A673 (cell line): ENCODE results near the gene ATP8A1. TPM values are rescaled to one million over a fixed set of nuclear protein-coding genes. Genes with fewer than 3 reads are reported as not detected.

ENCODE experiments used
- BruUV-seq: library from RNA; stranded (reverse); fragments of 400-500 nt; replicated peaks from 2 replicates; lab custom pipeline; 2021; lab: Mats Ljungman, UMichigan
- CTCF ChIA-PET: fragments of 300-600 bp; sonication (Branson Sonifier 250); formaldehyde crosslinking; loops from one replicate; lab custom pipeline; 2022; ENCODE audit warnings: antibody characterized with exemption; lab: Charles Lee
- POLR2A ChIA-PET: fragments of 300-600 bp; sonication (Branson Sonifier 250); formaldehyde crosslinking; loops from one replicate; lab custom pipeline; 2022; ENCODE audit warnings: antibody characterized with exemption; ENCODE audit not compliant: low non-redundant PET; lab: Charles Lee
- DNase-seq: peaks from one replicate; pipeline ENCODE4 v3.0.0-alpha.2; 2015; ENCODE audit warnings: low spot score
- H3K27ac ChIP-seq: fragments of 200-600 bp; sonication (generic); 2 replicates; pipeline ENCODE4 v1.5.1; 2016; ENCODE audit warnings: mixed run types, low read depth, mild to moderate bottlenecking, mixed read lengths, antibody characterized with exemption, low read length; ENCODE audit not compliant: poor library complexity, severe bottlenecking
- H3K27me3 ChIP-seq: fragments of 200-600 bp; sonication (generic); replicated peaks from 2 replicates; pipeline ENCODE4 v1.6.1; 2017; ENCODE audit warnings: mixed run types, low read depth, mild to moderate bottlenecking, mixed read lengths, antibody characterized with exemption, low read length; ENCODE audit not compliant: insufficient read depth, poor library complexity
- H3K36me3 ChIP-seq: fragments of 200-600 bp; sonication (generic); 2 replicates; pipeline ENCODE4 v1.6.1; 2016; ENCODE audit warnings: mixed run types, mild to moderate bottlenecking, mixed read lengths, antibody characterized with exemption, low read length; ENCODE audit not compliant: insufficient read depth, poor library complexity, severe bottlenecking
- H3K4me1 ChIP-seq: fragments of 200-600 bp; sonication (generic); 2 replicates; pipeline ENCODE4 v1.6.1; 2017; ENCODE audit warnings: mixed run types, mild to moderate bottlenecking, mixed read lengths, antibody characterized with exemption, low read length; ENCODE audit not compliant: insufficient read depth, poor library complexity, severe bottlenecking
- H3K4me3 ChIP-seq: fragments of 200-600 bp; sonication (generic); 2 replicates; pipeline ENCODE4 v1.5.1; 2016; ENCODE audit warnings: low read depth, mixed run types, mild to moderate bottlenecking, mixed read lengths, low read length; ENCODE audit not compliant: poor library complexity, severe bottlenecking
- H3K9me3 ChIP-seq: fragments of 200-600 bp; sonication (generic); 2 replicates; pipeline ENCODE4 v1.6.1; 2016; ENCODE audit warnings: mixed run types, low read depth, mild to moderate bottlenecking, mixed read lengths, antibody characterized with exemption, low read length; ENCODE audit not compliant: poor library complexity, severe bottlenecking
- CTCF ChIP-seq: fragments of 300-800, 200-600 bp; sonication (generic); conservative IDR thresholded peaks from 2 replicates; pipeline ENCODE4 v1.5.1; 2017; ENCODE audit warnings: low read depth, mild to moderate bottlenecking, antibody characterized with exemption, low read length, moderate library complexity, mixed read lengths
- EZH2 ChIP-seq: fragments of 200-600 bp; sonication (generic); IDR thresholded peaks from 2 replicates; pipeline ENCODE4 v1.6.1; 2017; ENCODE audit warnings: borderline replicate concordance, low read depth, mild to moderate bottlenecking, mixed read lengths, antibody characterized with exemption, low read length; ENCODE audit not compliant: poor library complexity, severe bottlenecking
- intact Hi-C: fragments of 100-400 bp; cut with micrococcal nuclease; formaldehyde crosslinking; loops from one replicate; pipeline ENCODE4 v1.10.0; 2022; ENCODE audit not compliant: unreplicated experiment
- total RNA-seq: library from RNA; stranded (reverse); gene quantifications from 2 replicates; pipeline ENCODE4 v1.2.3, GENCODE V29; 2021

The ATP8A1 gene
- total RNA-seq, 1 experiment from 2014 or later, result 0.28 TPM

GRCh38 chr4:42608551-42608950, 48.4 kb downstream of the ATP8A1 start:
- ChIA-PET POLR2A (interaction anchor here (0.6 kb wide), 1 partner anchor 50 kb away, joined by 7 read pairs; no protein-coding TSS in a partner anchor), CTCF (no interaction called here)
- Histone ChIP-seq H3K27me3 (no peaks in the 10 kb centered on the region), H3K4me3 (no peak overlapping the region), H3K27ac (no peak overlapping the region), H3K4me1 (no peaks in the 10 kb centered on the region), H3K36me3 (no peaks in the 10 kb centered on the region), H3K9me3 (no peaks in the 10 kb centered on the region)
- no TSS peak for BruUV-seq
- DNase-seq, result no peak
- intact Hi-C loops, result no loop called here
- no peak for TF ChIP-seq CTCF
- no peak for TF ChIP-seq EZH2

GRCh38 chr4:42607011-42607726, 49.7 kb downstream of the ATP8A1 start:
- H3K27me3 ChIP-seq, result no peaks in the 10 kb centered on the region
- no peak for TF ChIP-seq EZH2
- TF ChIP-seq CTCF, result no peak
- no peak for DNase-seq
- no peaks in the 10 kb centered on the region for H3K36me3 ChIP-seq
- intact Hi-C loops, result no loop called here
- BruUV-seq, result no TSS peak
- H3K4me3 ChIP-seq, result no peak overlapping the region
- ChIA-PET CTCF (no interaction called here), POLR2A (no interaction called here)
- H3K9me3 ChIP-seq, result no peaks in the 10 kb centered on the region
- no peak overlapping the region for H3K27ac ChIP-seq
- H3K4me1 ChIP-seq, result no peaks in the 10 kb centered on the region

GRCh38 chr4:42605264-42605663, 51.6 kb downstream of the ATP8A1 start:
- H3K27ac ChIP-seq, result no peak overlapping the region
- BruUV-seq, result no TSS peak
- H3K27me3 ChIP-seq, result no peaks in the 10 kb centered on the region
- TF ChIP-seq CTCF (no peak), EZH2 (no peak)
- no peaks in the 10 kb centered on the region for H3K36me3 ChIP-seq
- DNase-seq, result no peak
- no peak overlapping the region for H3K4me3 ChIP-seq
- POLR2A ChIA-PET, result no interaction called here
- H3K4me1 ChIP-seq, result no peaks in the 10 kb centered on the region
- intact Hi-C loops, result no loop called here
- no peaks in the 10 kb centered on the region for H3K9me3 ChIP-seq
- CTCF ChIA-PET, result no interaction called here
